Panc1 (cell line): Measurements from ENCODE around the gene SORL1-AS1.

Experiments used
- ATAC-seq: fragments of 200-7000 bp; cut with Tn5 transposase; 2 replicates; pipeline ENCODE4 v1.9.1; 2020; ENCODE audit warnings: mild to moderate bottlenecking, moderate library complexity
- BruUV-seq: library from RNA; stranded (reverse); fragments of 400-500 nt; replicated peaks from 2 replicates; lab custom pipeline; 2021; lab: Mats Ljungman, UMichigan
- CTCF ChIA-PET: fragments of 300-600 bp; sonication (Branson Sonifier 250); formaldehyde crosslinking; loops from one replicate; lab custom pipeline; 2022; ENCODE audit warnings: antibody characterized with exemption; lab: Charles Lee
- POLR2A ChIA-PET: fragments of 300-600 bp; sonication (Branson Sonifier 250); formaldehyde crosslinking; loops from one replicate; lab custom pipeline; 2022; ENCODE audit warnings: antibody characterized with exemption; lab: Charles Lee
- DNase-seq: peaks from one replicate; pipeline ENCODE4 v3.0.0-alpha.2; 2010; ENCODE audit warnings: low read depth, low spot score
- H3K27ac ChIP-seq: 2 replicates; pipeline ENCODE4 v1.5.1; 2011; ENCODE audit warnings: mild to moderate bottlenecking, low read length, inconsistent platforms
- H3K27me3 ChIP-seq: fragments of 200-500 bp; sonication (Bioruptor generic); 2 replicates; pipeline ENCODE4 v1.6.0; 2014; ENCODE audit warnings: low read length, inconsistent platforms; ENCODE audit not compliant: control insufficient read depth, insufficient read depth
- H3K36me3 ChIP-seq: fragments of 200-500 bp; sonication (Bioruptor generic); 2 replicates; pipeline ENCODE4 v1.5.1; 2014; ENCODE audit warnings: inconsistent platforms, mild to moderate bottlenecking, low read length, moderate library complexity; ENCODE audit not compliant: control insufficient read depth, insufficient read depth
- H3K4me1 ChIP-seq: 2 replicates; pipeline ENCODE4 v1.5.1; 2011; ENCODE audit warnings: inconsistent platforms, mild to moderate bottlenecking, low read length, moderate library complexity; ENCODE audit not compliant: control insufficient read depth, insufficient read depth
- H3K4me3 ChIP-seq, 2 experiments: 2 replicates each; pipeline ENCODE4 v1.5.1; 2011 to 2012; ENCODE audit warnings: low read depth in 2 of 2, low read length in 2 of 2, mild to moderate bottlenecking in 2 of 2, inconsistent platforms in 1 of 2, moderate library complexity in 1 of 2
- H3K9me3 ChIP-seq: fragments of 200-500 bp; sonication (Bioruptor generic); 2 replicates; pipeline ENCODE4 v1.5.1; 2014; ENCODE audit warnings: low read depth, mild to moderate bottlenecking, inconsistent platforms, low read length, moderate library complexity; ENCODE audit not compliant: control insufficient read depth, insufficient read depth
- POLR2AphosphoS5 ChIP-seq: IDR thresholded peaks from 2 replicates; pipeline ENCODE4 v1.6.1; 2012; ENCODE audit warnings: mild to moderate bottlenecking, low read depth, low read length, moderate library complexity
- SIN3A ChIP-seq: IDR thresholded peaks from 2 replicates; pipeline ENCODE4 v1.6.1; 2012; ENCODE audit warnings: low read depth, mild to moderate bottlenecking, low read length, moderate library complexity, borderline replicate concordance; ENCODE audit not compliant: insufficient read depth
- TCF7L2 ChIP-seq: IDR thresholded peaks from 2 replicates; pipeline ENCODE4 v1.6.1; 2011; ENCODE audit warnings: mild to moderate bottlenecking, low read depth, low read length, inconsistent platforms
- in situ Hi-C: cut with HindIII; loops from 2 replicates; pipeline ENCODE4 v1.10.0; 2016; ENCODE audit warnings: low sequenced_read_pairs, low pct_unique_long_range_greater_than_20kb
- intact Hi-C: fragments of 100-400 bp; cut with micrococcal nuclease; formaldehyde crosslinking; loops from one replicate; pipeline ENCODE4 v1.10.0; 2022; ENCODE audit not compliant: unreplicated experiment
- TF ChIP-seq, protein P1 (sequence below): fragments of 450-650 bp; IDR thresholded peaks from 2 replicates; pipeline ENCODE4 v1.5.1; 2017; ENCODE audit warnings: mild to moderate bottlenecking
- TF ChIP-seq, protein P2 (sequence below), 2 experiments: IDR thresholded peaks; 2 replicates each; pipeline ENCODE4 v1.6.1; 2011 to 2012; ENCODE audit warnings: low read depth in 2 of 2, control low read depth in 1 of 2, low read length in 1 of 2, mild to moderate bottlenecking in 1 of 2, moderate library complexity in 1 of 2; ENCODE audit not compliant: insufficient read depth in 1 of 2

The SORL1-AS1 gene

DNA sequence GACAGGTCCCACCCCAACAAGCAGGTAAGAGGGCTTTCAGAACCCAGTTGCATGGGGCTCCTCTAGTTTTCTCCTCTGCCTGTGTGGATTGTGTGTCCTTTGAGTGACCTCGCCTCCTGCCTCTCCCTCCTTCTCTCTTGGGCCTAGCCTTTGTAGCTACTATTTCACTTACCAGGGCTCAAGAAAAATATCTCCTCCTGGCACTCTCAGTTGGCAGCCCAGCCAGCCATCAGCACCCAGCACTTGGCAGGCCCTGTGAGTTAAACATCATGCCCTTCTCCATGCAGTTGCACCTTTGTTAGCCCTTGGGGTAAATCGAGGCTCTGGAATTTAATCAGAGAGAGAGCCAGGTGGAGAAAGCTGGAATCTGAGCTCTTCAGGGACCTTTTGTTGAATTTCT lies 35.4 kb upstream of the SORL1-AS1 start:
- ATAC-seq, result no peak
- H3K4me1 ChIP-seq, result no peaks in the 10 kb centered on the region
- no peaks in the 10 kb centered on the region for H3K36me3 ChIP-seq
- no TSS peak for BruUV-seq
- intact Hi-C loops (no loop called here), in situ Hi-C loops (no loop called here)
- no peak overlapping the region for H3K27ac ChIP-seq
- H3K27me3 ChIP-seq, result no peaks in the 10 kb centered on the region
- DNase-seq, result no peak
- ChIA-PET POLR2A (no interaction called here), CTCF (no interaction called here)
- no peak overlapping the region for H3K4me3 ChIP-seq
- no peak for TF ChIP-seq SIN3A
- TF ChIP-seq, protein P1, sequence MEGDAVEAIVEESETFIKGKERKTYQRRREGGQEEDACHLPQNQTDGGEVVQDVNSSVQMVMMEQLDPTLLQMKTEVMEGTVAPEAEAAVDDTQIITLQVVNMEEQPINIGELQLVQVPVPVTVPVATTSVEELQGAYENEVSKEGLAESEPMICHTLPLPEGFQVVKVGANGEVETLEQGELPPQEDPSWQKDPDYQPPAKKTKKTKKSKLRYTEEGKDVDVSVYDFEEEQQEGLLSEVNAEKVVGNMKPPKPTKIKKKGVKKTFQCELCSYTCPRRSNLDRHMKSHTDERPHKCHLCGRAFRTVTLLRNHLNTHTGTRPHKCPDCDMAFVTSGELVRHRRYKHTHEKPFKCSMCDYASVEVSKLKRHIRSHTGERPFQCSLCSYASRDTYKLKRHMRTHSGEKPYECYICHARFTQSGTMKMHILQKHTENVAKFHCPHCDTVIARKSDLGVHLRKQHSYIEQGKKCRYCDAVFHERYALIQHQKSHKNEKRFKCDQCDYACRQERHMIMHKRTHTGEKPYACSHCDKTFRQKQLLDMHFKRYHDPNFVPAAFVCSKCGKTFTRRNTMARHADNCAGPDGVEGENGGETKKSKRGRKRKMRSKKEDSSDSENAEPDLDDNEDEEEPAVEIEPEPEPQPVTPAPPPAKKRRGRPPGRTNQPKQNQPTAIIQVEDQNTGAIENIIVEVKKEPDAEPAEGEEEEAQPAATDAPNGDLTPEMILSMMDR, result no peak
- TF ChIP-seq POLR2AphosphoS5, result no peak
- TF ChIP-seq, protein P2, sequence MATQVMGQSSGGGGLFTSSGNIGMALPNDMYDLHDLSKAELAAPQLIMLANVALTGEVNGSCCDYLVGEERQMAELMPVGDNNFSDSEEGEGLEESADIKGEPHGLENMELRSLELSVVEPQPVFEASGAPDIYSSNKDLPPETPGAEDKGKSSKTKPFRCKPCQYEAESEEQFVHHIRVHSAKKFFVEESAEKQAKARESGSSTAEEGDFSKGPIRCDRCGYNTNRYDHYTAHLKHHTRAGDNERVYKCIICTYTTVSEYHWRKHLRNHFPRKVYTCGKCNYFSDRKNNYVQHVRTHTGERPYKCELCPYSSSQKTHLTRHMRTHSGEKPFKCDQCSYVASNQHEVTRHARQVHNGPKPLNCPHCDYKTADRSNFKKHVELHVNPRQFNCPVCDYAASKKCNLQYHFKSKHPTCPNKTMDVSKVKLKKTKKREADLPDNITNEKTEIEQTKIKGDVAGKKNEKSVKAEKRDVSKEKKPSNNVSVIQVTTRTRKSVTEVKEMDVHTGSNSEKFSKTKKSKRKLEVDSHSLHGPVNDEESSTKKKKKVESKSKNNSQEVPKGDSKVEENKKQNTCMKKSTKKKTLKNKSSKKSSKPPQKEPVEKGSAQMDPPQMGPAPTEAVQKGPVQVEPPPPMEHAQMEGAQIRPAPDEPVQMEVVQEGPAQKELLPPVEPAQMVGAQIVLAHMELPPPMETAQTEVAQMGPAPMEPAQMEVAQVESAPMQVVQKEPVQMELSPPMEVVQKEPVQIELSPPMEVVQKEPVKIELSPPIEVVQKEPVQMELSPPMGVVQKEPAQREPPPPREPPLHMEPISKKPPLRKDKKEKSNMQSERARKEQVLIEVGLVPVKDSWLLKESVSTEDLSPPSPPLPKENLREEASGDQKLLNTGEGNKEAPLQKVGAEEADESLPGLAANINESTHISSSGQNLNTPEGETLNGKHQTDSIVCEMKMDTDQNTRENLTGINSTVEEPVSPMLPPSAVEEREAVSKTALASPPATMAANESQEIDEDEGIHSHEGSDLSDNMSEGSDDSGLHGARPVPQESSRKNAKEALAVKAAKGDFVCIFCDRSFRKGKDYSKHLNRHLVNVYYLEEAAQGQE (IDR thresholded peaks at IDR 0.05; ENCODE audit: insufficient read depth in 1 of 2, low read depth in 2 of 2, low read length in 1 of 2), result no peak
- no peak for TF ChIP-seq TCF7L2
- H3K9me3 ChIP-seq, result no peaks in the 10 kb centered on the region

DNA sequence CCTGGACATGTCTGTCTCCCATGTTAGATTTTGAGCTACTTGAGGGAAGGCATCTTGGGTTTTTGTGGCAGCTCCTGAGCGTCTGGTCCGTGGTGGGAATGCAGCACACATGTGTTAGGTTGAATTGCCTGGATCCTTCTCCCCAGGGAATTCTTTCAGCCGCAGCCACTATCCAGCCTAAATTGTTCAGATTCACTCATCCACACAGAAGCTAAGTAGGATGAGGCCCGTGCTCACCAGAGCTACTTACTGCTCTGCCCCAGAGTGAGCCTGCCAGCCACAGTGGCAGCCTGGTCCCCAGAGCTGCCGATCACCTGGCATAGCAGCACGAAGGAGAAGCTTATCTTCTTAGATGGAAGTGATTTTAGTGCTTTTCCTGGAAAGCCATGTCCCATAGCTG lies 34.4 kb upstream of the SORL1-AS1 start:
- Histone ChIP-seq H3K27me3 (no peaks in the 10 kb centered on the region), H3K9me3 (no peaks in the 10 kb centered on the region), H3K4me1 (no peaks in the 10 kb centered on the region), H3K4me3 (no peak overlapping the region), H3K27ac (no peak overlapping the region), H3K36me3 (no peaks in the 10 kb centered on the region)
- no TSS peak for BruUV-seq
- CTCF ChIA-PET, result no interaction called here
- DNase-seq, result no peak
- no peak for ATAC-seq
- POLR2A ChIA-PET, result no interaction called here
- in situ Hi-C loops, result no loop called here
- intact Hi-C loops, result no loop called here
- TF ChIP-seq, protein P1, result no peak
- TF ChIP-seq SIN3A (no peak), TCF7L2 (no peak), POLR2AphosphoS5 (no peak)
- TF ChIP-seq, protein P2 (IDR thresholded peaks at IDR 0.05; ENCODE audit: insufficient read depth in 1 of 2, low read depth in 2 of 2, low read length in 1 of 2), result no peak
